GM12874 (cell line): ENCODE results near the gene ASB2.

ENCODE experiments used
- CTCF ChIP-seq: IDR thresholded peaks from 2 replicates; pipeline ENCODE4 v1.5.1; 2011; ENCODE audit warnings: low read depth, mild to moderate bottlenecking, control low read depth, low read length, moderate library complexity; ENCODE audit not compliant: insufficient read depth

ASB2 gene

GRCh38 chr14:94000267-94000666, 23.9 kb upstream of the ASB2 start:
- TF ChIP-seq CTCF, result no peak

- TF ChIP-seq CTCF, result no peak
These were observed 23.2 kb upstream of the ASB2 start for GRCh38 chr14:93999573-93999972.

GRCh38 chr14:93998871-93999403, 22.6 kb upstream of the ASB2 start:
- no peak for TF ChIP-seq CTCF

- no peak for TF ChIP-seq CTCF
These were observed 21.8 kb upstream of the ASB2 start for GRCh38 chr14:93997916-93998870.

GRCh38 chr14:93997082-93997481, 20.7 kb upstream of the ASB2 start, which contains the start of gene CCDC197:
Gene CCDC197 (plus strand): TSS chr14:93997301. CDS start chr14:93998132, 831 bp downstream.
- TF ChIP-seq CTCF, result no peak

- no peak for TF ChIP-seq CTCF
These were observed 19.8 kb upstream of the ASB2 start for GRCh38 chr14:93996130-93996695.

GRCh38 chr14:93994919-93995682, 18.7 kb upstream of the ASB2 start:
- TF ChIP-seq CTCF, result no peak
